Right atrium auricular region (tissue), 2 donors: ENCODE measurements around the gene SYTL5. TPM values are rescaled to one million over a fixed set of nuclear protein-coding genes. Genes with fewer than 3 reads are reported as not detected.

Experiments used
- DNase-seq: peaks from one replicate; pipeline ENCODE4 v3.0.0-alpha.2; 2019; ENCODE audit warnings: low spot score
- H3K27ac ChIP-seq, 2 donors: fragments of 200-600 bp; sonication (generic); 1 replicate in 1 of 2; 2 replicates in 1 of 2; pipeline ENCODE4 v1.5.1; 2016 to 2019
- H3K27me3 ChIP-seq, 2 donors: fragments of 200-600 bp; sonication (generic); one replicate each; pipeline versions ENCODE4 v1.5.1 to v1.6.0; 2017 to 2019
- H3K36me3 ChIP-seq: fragments of 200-600 bp; sonication (generic); one replicate; pipeline ENCODE4 v1.5.1; 2016
- H3K4me1 ChIP-seq, 2 donors: fragments of 200-600 bp; sonication (generic); one replicate each; pipeline versions ENCODE4 v1.5.1 to v1.6.0; 2017 to 2019
- H3K4me3 ChIP-seq, 2 donors: fragments of 200-600 bp; sonication (generic); 1 replicate in 1 of 2; 2 replicates in 1 of 2; pipeline ENCODE4 v1.5.1; 2017 to 2019; ENCODE audit warnings: mild to moderate bottlenecking in 1 of 2, moderate library complexity in 1 of 2
- H3K9me3 ChIP-seq, 2 donors: fragments of 200-600 bp; sonication (generic); one replicate each; pipeline ENCODE4 v1.5.1; 2019
- total RNA-seq, 2 donors: library from RNA; depleted of rRNA; stranded (reverse); fragments of >200 nt; gene quantifications; one replicate each; pipeline ENCODE4 v1.1.0, GENCODE V29; 2016
- TF ChIP-seq, protein P1 (sequence below), 2 donors: fragments of 200-600 bp; sonication (generic); IDR thresholded peaks; one replicate each; pipeline ENCODE4 v1.5.1; 2019; ENCODE audit warnings: antibody characterized with exemption in 2 of 2

Gene SYTL5
- total RNA-seq, 2 donors from 2014 or later, result 0.39 TPM; not detected in 1

DNA sequence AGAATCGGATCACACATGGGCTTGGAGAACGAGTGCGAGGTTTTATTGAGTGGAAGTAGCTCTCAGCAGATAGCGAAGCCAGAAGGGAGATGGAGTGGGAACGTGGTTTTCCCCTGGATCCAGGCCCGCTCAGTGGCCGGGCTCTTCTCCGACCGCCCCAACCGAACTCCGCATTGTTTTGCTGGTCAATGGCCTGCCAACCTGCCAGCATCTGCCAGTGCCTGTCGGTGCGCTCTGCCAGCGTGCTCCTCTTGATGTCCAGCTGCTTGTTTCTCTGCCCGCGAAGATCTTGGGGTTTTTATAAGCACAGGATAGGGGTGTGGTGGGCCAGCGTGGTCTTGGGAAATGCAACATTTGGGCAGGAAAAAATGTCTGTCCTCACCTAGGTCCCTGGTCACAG is 5.6 kb upstream of the SYTL5 start:
- DNase-seq, result no peak
- TF ChIP-seq, protein P1, sequence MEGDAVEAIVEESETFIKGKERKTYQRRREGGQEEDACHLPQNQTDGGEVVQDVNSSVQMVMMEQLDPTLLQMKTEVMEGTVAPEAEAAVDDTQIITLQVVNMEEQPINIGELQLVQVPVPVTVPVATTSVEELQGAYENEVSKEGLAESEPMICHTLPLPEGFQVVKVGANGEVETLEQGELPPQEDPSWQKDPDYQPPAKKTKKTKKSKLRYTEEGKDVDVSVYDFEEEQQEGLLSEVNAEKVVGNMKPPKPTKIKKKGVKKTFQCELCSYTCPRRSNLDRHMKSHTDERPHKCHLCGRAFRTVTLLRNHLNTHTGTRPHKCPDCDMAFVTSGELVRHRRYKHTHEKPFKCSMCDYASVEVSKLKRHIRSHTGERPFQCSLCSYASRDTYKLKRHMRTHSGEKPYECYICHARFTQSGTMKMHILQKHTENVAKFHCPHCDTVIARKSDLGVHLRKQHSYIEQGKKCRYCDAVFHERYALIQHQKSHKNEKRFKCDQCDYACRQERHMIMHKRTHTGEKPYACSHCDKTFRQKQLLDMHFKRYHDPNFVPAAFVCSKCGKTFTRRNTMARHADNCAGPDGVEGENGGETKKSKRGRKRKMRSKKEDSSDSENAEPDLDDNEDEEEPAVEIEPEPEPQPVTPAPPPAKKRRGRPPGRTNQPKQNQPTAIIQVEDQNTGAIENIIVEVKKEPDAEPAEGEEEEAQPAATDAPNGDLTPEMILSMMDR (IDR thresholded peaks at IDR 0.05), result no peak
- peaks cover 0 to 11% of the 10 kb centered on the region in 2 donors for H3K9me3 ChIP-seq
- no peak overlapping the region for H3K27ac ChIP-seq
- H3K27me3 ChIP-seq, result no peaks in the 10 kb centered on the region
- no peaks in the 10 kb centered on the region for H3K36me3 ChIP-seq
- H3K4me3 ChIP-seq, result no peak overlapping the region
- H3K4me1 ChIP-seq, result no peaks in the 10 kb centered on the region

- TF ChIP-seq, protein P1 (IDR thresholded peaks at IDR 0.05), result no peak
- Histone ChIP-seq H3K4me1 (no peaks in the 10 kb centered on the region), H3K27me3 (no peaks in the 10 kb centered on the region), H3K9me3 (peaks cover 0 to 14% of the 10 kb centered on the region in 2 donors), H3K27ac (no peak overlapping the region), H3K36me3 (no peaks in the 10 kb centered on the region), H3K4me3 (no peak overlapping the region)
- DNase-seq, result no peak
Measured at GRCh38 chrX:38004046-38004445, 2.3 kb upstream of the SYTL5 start.

GRCh38 chrX:38006778-38007177 is 425 bp downstream of the SYTL5 start:
- Histone ChIP-seq H3K27me3 (no peaks in the 10 kb centered on the region), H3K4me1 (no peaks in the 10 kb centered on the region), H3K36me3 (no peaks in the 10 kb centered on the region), H3K27ac (no peak overlapping the region), H3K4me3 (no peak overlapping the region), H3K9me3 (peaks cover 0 to 14% of the 10 kb centered on the region in 2 donors)
- no peak for DNase-seq
- TF ChIP-seq, protein P1 (IDR thresholded peaks at IDR 0.05), result no peak

DNA sequence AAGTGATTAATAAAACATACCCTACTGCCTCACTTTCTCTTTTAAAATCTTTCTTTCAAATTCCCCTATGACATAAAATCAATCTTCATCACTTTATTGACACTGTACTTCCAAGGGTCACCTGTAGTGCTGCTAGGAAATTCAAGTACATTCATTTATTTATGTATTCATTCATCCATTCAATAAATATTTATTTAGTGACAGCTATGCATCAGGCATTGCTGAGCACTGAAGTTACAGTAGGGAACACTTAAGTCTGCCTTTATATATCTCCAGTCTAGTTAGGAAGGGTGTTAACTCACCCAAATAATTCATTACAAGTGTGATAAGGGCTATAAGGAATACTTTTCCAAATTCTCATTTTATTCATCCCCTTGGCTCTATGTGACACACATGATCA is 2.3 kb downstream of the SYTL5 start:
- H3K4me1 ChIP-seq, result no peaks in the 10 kb centered on the region
- TF ChIP-seq, protein P1 (IDR thresholded peaks at IDR 0.05), result no peak
- peaks cover 0 to 14% of the 10 kb centered on the region in 2 donors for H3K9me3 ChIP-seq
- no peaks in the 10 kb centered on the region for H3K27me3 ChIP-seq
- DNase-seq, result no peak
- no peak overlapping the region for H3K4me3 ChIP-seq
- H3K36me3 ChIP-seq, result no peaks in the 10 kb centered on the region
- no peak overlapping the region for H3K27ac ChIP-seq

DNA sequence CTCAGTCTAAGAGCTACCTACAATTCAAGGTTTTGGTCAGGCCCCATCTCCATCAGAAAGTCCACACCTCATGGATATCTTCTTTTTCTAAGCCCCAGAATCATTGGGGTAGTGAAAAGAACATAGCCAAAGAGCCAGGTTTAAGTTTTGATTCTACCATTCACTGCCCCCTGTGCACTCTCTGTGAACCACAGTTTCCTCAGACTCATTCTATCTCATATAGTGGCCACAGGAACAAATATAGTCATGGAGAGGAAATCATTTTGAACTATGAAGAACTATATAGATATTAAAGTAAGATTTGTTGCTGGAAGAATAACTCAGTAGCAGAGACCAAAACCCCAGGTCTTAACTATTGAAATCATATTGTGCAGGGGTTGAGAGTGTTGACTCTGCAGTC is 3.3 kb downstream of the SYTL5 start:
- Histone ChIP-seq H3K4me1 (no peaks in the 10 kb centered on the region), H3K36me3 (no peaks in the 10 kb centered on the region)
- TF ChIP-seq, protein P1 (IDR thresholded peaks at IDR 0.05), result no peak

DNA sequence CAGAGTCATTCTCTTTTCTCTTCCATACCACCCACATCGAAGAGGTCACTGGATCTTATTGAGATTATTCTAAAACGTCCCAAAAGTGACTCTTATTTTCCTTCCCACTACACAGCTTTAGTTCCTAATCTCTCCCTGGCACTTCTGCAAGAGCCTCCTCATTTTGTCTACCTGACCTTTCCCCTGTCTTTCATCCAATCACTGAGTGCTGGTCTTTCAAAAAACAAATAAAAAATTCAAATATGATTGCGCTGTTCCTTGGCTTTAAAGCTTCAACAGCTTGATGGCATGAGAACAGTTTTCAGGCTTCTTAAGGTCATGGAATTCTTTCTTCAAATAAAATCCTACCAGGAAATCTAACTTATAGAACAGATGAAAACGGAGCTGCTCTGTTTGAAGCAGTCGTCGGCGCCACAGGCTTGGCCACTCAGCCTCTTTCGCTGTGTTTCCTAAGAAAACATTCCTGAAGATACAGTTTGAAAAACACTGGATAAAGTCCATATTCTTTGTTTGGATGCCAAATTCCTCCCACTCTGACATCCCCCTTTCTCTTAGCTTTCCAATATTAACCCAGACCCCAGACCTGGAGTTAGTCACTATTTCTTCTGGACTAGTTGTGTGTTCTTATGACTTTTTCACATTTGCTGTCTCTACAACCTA is 12.5 kb downstream of the SYTL5 start:
- no peak for DNase-seq
- H3K4me3 ChIP-seq, result no peak overlapping the region
- H3K4me1 ChIP-seq, result no peaks in the 10 kb centered on the region
- no peaks in the 10 kb centered on the region for H3K36me3 ChIP-seq
- TF ChIP-seq, protein P1 (IDR thresholded peaks at IDR 0.05), result no peak
- H3K27ac ChIP-seq, result no peak overlapping the region
- H3K9me3 ChIP-seq, result peaks cover 0 to 7% of the 10 kb centered on the region in 2 donors
- H3K27me3 ChIP-seq, result no peaks in the 10 kb centered on the region

More for the DNA sequence above, 3.3 kb downstream of the SYTL5 start:
- DNase-seq, result no peak
- Histone ChIP-seq H3K4me3 (no peak overlapping the region), H3K27ac (no peak overlapping the region), H3K9me3 (peaks cover 0 to 14% of the 10 kb centered on the region in 2 donors), H3K27me3 (no peaks in the 10 kb centered on the region)
